Stimulated activated CD8-positive, alpha-beta memory T cell treated with anti-CD3 and anti-CD28 coated beads, Interleukin-15, amount 100 ng/mL, for 4 hours (primary cell): Measurements from ENCODE around the gene CERKL.

Source experiments
- DNase-seq, 2 donors: peaks; one replicate each; pipeline ENCODE4 v3.0.0-alpha.2; 2020; ENCODE audit warnings: low read depth in 2 of 2

Gene CERKL

DNA sequence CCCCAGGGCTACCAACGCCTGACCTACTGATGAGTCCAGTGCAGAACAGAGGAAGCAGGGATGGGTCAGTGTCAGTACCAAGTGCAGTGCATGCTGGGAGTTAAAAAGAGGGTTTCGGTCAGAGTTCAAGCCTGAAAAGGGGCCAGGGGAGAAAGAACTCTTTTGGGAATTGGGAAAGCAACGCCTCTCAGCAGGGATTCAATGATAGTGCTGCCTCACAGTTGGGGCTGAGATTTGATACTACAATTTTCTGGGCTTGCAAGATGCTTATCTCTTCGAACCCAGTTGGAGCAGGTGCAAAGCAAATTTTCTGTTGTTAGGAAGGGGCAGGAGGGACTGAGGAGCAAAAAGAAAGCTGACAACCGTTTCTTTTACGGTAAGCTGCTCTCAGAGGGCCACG, 82.6 kb downstream of the CERKL start:
- no peak for DNase-seq

- DNase-seq: no peak
Measured at GRCh38 chr2:181573140-181573736, 83.7 kb downstream of the CERKL start.

DNA sequence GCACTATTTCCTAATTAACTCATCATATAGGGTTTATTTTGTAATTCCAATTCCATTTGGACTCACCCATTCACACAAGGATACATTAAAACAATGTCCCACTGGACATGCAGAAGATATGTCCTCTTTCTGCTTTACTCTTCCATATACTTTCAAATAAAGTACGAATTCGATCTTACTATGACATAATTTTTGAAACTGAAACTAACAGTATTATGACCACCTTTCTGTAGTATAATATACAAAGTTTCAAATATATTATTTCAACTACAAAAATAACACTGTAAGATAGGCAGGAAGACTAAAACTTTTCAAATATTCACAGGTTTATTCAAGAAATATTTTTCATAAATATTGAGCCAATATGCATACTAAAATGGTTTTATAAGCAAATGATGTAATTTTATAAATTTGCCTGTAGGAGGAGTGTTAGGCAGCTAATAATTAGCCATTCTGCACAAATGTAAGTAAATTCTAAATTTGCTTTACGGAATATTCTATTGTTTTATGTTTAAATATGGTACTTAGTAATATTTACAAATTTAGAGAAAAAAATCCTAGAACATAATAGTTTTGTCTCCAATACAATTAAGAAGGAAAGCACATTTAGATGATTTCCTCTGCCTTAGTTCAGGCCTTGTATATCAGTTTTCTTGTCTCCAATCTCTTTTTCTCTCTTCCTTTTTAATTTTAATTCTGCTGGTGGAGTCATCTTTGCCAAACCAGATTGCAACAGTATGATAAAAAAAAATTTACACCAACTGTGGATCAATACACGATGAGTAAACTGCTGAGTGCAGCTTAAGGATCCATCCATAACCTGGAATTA, 85.9 kb downstream of the CERKL start:
- DNase-seq: no peak

GRCh38 chr2:181570059-181570458, 86.8 kb downstream of the CERKL start:
- DNase-seq: no peak

DNA sequence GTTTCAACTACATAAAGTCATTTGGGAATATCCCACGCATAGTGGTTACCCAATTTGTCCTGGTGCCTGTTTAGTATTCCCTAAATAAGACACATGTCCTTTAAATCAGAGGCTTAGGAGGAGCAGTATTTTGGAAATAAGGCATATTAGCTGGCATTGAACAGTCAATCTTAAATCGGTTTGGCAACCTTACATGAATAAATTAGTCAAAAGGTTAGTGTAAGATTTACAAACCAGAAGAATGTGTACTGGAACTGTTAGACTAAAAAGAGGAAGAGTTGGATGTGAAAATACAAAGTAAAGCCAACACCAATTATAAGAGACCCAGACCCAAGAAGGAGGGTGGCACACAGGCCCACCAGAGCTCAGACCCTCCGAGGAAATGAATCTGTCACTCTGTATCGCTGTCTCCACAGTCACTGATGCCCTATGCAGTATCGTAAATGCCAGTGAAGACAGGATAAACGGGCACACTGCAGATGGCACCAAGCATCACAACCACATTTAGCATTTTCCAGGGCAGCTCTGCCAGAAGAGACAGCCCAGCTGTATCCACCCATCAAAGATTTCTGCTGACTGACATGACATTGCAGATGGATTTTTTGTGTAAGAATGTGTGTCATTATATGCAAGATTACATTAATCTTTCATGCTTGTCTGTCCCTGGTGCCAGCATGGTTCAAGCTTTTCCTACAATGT, 90.4 kb downstream of the CERKL start:
- DNase-seq: no peak

GRCh38 chr2:181563101-181563692, 93.7 kb downstream of the CERKL start:
- no peak for DNase-seq

DNA sequence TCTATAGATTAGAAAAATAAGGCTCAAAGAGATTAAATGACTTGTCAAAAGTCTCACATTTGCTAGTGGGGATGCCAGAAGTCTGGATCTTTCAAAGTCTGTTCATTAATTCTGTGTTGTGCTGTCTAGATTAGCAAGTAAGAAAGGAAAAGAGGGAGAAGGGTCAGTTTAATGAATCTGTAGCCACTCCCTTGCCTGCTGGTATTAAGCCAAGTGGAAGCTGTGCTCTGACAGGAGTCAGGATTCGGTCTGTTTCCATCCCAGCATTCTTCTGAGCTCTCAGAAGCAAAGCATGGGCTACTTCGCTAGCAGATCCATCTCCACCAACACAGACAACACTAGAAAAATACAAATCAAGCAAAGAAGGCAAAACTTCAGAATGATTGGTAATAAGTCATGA, 98.5 kb downstream of the CERKL start:
- DNase-seq: no peak

- DNase-seq: no peak
Measured at GRCh38 chr2:181554061-181554830, 102.7 kb downstream of the CERKL start.

DNA sequence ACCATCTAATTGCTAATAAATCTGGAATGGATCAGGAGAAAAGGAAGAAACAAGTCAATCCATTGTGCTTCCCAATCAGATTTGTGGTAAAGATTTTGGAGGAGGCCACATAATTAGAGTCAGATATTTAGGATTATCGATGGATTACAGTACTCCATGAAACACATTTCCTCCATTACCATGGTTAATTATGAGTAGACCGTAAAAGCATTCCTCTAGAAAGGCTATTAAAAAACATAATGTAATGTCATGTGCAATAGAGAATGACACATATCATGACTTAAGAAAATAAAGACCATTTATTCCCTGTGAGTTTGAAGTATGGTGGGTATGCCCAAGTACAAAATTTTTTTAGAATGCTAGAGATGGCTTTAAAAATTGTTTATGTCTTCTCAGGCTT, 103.7 kb downstream of the CERKL start:
- DNase-seq: no peak

GRCh38 chr2:181552808-181553207, 104.1 kb downstream of the CERKL start:
- no peak for DNase-seq

DNA sequence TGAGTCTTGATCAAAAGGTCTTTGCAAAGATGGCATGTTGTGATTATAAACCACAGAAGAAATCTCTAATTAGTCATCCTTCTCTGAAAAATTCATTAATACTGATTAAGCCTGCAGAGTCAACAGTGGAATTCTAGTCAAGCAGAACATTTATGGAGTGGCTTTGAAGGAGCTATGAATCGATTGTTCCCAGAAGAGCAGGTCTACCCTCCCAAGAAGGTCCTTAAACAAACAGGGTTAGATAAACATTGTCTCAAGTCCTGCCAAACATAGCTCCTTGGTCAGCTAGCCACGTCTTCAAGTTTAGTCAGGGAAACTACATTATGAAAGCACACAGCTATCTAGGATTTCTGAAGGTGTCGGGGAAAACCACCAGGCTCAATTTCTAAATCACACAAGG, 110.8 kb downstream of the CERKL start:
- DNase-seq: no peak

GRCh38 chr2:181542170-181542569, 114.7 kb downstream of the CERKL start:
- DNase-seq: no peak

DNA sequence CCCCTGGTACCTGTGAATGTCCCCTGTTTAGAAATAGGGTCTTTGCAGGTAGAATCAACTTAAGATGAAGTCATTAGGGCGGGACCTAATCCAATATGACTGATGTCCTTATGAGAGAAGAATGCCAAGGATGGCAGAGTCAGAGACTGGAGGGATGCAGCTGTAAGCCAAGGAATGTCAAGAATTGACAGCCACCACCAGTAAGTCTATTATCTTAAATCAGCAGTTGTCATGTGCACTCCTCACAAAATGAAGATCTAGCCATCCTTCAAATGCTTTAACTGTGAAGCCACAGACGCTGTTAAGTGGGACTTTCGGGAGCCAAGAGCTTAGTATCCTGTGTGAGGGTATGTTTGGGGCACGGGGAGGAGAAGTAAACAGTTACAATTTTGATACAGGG, 116.5 kb downstream of the CERKL start:
- DNase-seq: no peak

DNA sequence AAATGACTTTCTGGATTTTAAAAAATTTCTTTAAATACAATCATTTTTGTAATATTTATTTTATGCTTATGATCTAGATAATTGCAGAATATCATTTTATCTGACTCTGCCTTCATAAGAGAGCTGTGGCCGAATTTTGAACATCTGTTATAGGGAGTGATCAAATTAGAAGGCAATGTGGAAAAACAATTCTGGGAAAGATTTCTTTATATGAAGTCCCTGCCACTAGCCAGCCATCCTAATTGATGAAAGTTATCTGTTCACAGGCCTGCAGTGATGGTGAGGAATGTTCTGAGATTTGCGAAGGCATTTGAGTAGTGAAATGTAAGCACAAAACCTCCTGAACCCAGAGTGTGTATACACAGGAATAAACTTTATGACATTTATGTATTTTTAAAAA, 120.2 kb downstream of the CERKL start:
- DNase-seq: no peak

GRCh38 chr2:181528441-181528840, 128.5 kb downstream of the CERKL start:
- no peak for DNase-seq

- no peak for DNase-seq
Measured at GRCh38 chr2:181527058-181527457, 129.8 kb downstream of the CERKL start.

DNA sequence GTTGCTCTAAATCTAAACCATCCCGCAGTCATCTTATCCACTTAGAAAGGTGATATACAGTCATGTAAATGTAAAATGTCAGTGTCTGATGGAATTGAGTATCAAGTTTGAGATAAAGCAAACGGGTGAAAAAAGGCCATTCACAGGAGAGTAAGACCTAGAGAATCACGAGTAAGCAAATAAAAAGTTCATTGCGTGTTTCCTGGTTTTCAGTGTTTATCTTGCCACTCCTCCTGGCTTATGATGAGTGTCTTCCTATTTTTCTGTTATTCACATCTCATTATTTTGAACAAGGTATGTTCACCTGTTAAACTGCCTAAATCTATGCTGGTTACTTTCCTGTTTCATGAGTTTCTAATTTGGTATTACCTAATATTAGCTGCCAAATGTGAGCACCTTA, 130.9 kb downstream of the CERKL start:
- DNase-seq: no peak

DNA sequence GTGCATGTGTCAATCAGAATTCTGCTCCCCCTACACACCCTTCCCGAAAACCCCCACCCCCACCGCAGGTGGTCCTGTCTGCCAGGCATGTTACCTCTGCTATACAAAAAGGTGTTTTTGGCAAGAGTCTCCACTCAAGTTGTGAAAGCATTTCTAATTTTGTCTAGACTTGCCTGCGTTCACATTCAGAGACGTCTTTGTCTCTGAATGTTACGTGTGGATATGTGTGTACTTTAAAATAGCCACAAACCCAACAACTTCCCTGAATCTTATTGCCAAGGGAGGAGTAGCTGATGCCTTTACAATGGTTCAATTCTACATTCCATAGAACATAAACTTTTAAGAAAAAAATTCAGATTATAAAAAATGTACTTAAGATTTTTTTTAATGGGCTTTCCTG, 133.1 kb downstream of the CERKL start:
- no peak for DNase-seq

- DNase-seq: no peak
Measured at GRCh38 chr2:181520253-181520652, 136.7 kb downstream of the CERKL start.

DNA sequence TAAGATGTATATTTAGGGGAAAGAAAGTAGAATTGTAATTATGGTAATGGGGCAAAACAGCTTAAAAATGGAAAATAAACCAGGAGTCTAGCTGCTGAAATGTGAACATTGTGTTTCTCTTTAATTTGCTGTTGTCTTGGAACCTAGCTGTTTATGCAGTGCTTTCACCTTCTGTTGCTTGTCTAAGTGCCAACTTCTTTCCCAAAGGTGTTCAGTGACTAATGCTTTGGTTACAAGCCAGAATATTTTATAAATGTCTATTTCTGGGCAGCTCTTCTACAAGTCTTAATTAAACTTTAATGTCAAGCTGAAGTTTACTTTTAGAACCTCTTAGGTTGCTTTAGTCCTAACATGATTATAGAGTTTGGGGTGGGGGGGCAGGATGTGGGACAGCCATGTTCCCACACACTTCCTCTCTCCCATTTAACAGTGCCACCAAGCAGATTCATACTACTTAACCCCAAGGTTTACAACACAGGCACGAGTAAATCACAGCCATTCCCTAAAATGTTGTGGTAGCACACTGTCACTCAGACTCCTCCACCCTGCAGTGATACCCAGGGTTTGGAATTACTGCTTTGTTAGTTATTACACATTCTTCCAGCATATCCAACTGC, 139.1 kb downstream of the CERKL start:
- no peak for DNase-seq

GRCh38 chr2:181516992-181517391, 139.9 kb downstream of the CERKL start:
- no peak for DNase-seq
